AG09309 (cell line): ENCODE measurements around the gene MAP4K4.

Experiments
- DNase-seq: peaks from one replicate; pipeline ENCODE4 v3.0.0-alpha.2; 2010; ENCODE audit warnings: low read depth
- H3K4me3 ChIP-seq: 2 replicates; pipeline ENCODE4 v1.5.1; 2011; ENCODE audit warnings: mild to moderate bottlenecking, low read depth, low read length, moderate library complexity; ENCODE audit not compliant: control insufficient read depth
- TF ChIP-seq, protein P1 (sequence below): IDR thresholded peaks from 2 replicates; pipeline ENCODE4 v1.5.1; 2011; ENCODE audit warnings: mild to moderate bottlenecking, low read depth, low read length, inconsistent platforms; ENCODE audit not compliant: insufficient read depth, control insufficient read depth; ENCODE audit errors: missing control alignments

MAP4K4 gene

DNA sequence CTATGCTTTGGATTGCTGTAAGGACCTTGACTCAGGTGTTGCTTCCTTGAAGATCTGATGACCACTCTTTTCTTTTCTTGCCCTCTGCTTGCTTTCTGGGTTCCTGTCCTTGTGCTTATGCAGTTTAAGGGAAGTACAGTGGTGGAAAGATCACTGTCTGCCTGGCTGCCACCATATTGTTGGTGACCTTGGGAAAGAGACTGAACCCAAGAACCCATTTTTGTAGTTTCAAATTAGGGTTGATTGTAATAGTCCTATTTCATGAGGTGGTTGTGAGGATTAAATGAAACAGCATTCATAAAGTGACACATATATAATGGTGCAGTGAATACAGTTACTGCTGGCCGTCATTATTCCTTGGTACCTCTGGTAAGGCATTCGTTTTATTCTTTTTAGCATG, 41.1 kb downstream of the MAP4K4 start:
- no peak overlapping the region for H3K4me3 ChIP-seq
- DNase-seq = no peak
- TF ChIP-seq, protein P1, sequence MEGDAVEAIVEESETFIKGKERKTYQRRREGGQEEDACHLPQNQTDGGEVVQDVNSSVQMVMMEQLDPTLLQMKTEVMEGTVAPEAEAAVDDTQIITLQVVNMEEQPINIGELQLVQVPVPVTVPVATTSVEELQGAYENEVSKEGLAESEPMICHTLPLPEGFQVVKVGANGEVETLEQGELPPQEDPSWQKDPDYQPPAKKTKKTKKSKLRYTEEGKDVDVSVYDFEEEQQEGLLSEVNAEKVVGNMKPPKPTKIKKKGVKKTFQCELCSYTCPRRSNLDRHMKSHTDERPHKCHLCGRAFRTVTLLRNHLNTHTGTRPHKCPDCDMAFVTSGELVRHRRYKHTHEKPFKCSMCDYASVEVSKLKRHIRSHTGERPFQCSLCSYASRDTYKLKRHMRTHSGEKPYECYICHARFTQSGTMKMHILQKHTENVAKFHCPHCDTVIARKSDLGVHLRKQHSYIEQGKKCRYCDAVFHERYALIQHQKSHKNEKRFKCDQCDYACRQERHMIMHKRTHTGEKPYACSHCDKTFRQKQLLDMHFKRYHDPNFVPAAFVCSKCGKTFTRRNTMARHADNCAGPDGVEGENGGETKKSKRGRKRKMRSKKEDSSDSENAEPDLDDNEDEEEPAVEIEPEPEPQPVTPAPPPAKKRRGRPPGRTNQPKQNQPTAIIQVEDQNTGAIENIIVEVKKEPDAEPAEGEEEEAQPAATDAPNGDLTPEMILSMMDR = no peak

DNA sequence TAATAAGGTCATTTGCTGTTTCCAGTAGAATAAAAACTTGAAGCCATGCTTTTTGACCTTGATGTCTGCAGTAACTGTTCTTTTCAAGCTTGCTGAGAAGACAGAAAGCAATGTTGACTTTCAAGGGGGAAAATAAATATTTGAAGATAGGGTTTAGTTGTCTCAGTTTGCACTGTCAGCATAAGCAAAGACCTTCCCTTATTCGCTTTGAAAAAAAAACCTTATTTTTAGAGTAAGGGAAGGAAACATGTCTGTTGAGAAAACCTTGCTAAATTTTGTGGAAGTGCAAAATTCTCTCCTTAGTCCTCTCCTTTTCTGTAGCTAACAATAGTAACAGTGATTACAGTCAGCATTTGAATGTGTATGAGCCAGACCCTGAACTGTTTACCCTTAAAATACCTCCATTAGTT, 43.1 kb downstream of the MAP4K4 start:
- DNase-seq = no peak
- TF ChIP-seq, protein P1 = no peak
- H3K4me3 ChIP-seq = no peak overlapping the region

DNA sequence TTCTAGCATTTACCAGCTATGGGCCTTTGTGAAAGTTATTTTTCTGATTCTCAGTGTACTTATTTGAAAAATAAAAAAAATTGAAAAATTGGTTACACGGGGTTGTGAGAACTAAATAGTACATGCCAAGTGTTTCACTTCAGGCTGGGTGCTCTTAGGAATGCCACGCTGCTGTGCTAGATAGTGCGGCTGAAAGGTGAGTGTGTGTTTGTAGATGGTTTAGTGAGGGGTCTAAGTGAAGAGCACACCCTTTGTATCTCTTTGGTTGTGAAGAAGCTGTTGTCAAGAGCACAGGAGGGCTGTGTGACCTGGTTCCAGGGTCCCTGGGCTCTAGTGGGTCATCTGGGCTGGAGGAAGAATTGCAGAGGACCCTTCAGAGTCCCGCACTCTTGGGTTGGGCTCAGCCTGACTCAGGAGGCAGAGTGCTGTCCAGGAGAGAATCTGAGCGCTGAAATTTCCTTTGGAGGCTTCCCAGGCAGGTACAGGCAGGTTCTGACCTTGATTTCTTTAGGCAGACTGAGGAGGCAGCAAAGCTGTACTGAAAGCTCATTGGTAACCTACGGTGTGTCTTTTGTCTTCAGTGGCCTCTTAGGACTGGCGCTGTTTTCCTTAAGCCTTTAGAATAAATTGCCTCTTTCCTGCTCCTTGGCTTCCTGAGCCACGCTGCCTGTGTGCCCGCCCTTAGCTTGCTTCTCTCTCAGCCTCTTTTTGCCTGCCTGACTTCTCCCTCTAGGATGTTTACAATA, 44.4 kb downstream of the MAP4K4 start:
- DNase-seq = no peak
- TF ChIP-seq, protein P1 = no peak
- no peak overlapping the region for H3K4me3 ChIP-seq

DNA sequence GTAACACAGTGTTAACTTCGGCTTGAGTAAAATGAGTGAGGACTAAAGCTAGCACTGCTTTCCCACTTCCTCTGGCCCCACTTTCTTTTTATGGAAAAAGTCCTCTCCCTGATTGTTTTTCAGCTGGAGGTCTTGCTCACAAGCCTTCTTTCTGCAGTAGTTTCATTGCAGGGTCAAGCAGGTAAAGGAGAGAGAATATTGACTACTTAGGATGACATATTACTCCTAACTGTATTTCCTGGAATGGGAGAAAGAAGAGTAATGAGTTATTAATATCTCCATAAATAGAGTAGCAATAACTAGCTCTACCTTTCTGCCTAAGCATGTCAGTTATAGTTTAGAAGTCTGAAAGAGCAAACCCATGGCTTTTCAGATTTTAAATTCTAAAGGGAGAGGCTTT, 45.0 kb downstream of the MAP4K4 start:
- DNase-seq = no peak
- TF ChIP-seq, protein P1 = no peak
- no peak overlapping the region for H3K4me3 ChIP-seq

DNA sequence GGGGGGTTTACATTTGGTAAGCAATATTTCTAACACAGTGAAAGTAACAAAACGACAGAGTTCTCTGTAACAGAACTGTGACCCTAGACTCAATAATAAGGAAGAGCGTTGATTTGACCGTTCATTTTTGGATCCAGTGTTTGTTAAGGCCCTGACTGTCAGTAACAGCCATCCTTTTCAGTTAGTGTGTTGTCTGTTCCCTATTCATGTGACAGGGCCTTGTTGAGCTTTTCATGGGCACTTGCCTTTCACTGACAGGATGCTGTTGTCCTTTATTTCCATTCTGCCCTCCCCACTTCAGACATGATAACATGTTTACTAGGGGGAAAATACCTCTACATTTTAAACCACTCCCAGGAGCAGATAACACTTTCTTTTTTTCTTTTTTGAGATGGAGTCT, 45.8 kb downstream of the MAP4K4 start:
- H3K4me3 ChIP-seq = no peak overlapping the region
- TF ChIP-seq, protein P1 = no peak
- DNase-seq = no peak

DNA sequence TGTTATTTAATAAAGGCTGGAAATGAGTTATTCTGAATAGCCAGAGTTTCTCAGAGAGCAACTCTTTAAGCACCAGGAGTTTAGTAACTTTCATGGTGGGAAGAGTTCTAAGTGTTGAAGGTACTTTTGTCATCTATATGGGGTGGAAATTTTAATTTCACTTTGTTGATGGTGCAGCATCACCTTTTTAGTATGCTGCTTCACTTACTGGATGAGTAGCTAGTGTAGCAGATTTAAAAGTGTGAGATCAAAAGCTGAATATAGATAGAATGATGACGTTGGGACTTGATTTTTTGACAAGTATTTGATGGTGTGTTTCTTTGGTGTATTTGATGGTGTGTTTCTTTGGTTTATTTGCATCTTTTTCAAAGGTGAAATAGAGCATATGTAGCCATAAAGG, 47.3 kb downstream of the MAP4K4 start:
- TF ChIP-seq, protein P1 = no peak
- H3K4me3 ChIP-seq = no peak overlapping the region
- no peak for DNase-seq
